ENCODE data around the gene LMO3.
"Not testable (repeated sequence)": the region's sequence is repeated elsewhere in the genome, so short reads cannot be mapped to it uniquely, and the experiment has no call there.

Gene LMO3

DNA sequence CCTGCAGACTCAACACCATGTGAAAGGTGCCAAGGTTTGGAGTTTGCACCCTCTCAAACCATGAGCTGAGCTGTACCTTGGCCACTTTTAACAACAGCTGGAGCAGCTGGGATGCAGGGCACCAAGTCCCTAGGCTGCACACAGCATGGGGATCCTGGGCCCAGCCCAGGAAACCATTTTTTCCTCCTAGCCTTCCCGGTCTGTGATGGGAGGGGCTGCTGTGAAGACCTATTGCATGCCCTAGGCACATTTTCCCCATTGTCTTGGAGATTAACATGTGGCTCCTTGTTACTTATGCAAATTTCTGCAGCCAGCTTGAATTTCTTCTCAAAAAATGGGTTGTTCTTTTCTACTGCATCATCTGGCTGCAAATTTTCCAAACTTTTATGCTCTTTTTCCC is 68.3 kb downstream of the LMO3 start:
- DNase-seq, result not testable (repeated sequence)

- peak; percentile 69 for DNase-seq
Observed at GRCh38 chr12:16531621-16532020, 74.3 kb downstream of the LMO3 start.

- no peak for DNase-seq
Observed at GRCh38 chr12:16530268-16530850, 75.6 kb downstream of the LMO3 start.

DNA sequence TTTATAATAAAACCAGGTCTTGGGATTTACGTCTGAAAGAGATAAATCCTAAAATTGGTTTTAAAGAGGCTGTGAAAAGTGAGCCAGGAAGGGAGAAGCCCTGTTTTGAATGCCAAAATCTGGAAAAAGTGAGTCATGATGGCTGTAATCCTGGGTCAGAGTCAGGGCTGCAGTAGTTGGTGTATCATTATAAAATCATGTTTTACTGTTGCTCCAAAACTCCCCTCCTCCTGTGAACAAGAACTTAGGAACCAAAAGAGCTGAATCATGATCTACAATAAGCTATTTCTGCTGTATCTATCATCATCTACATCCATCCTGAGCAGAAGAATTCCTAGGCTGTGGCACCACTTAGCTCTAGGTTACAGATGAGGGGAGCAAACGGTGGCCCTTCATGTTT is 79.3 kb downstream of the LMO3 start:
- no peak for DNase-seq

DNA sequence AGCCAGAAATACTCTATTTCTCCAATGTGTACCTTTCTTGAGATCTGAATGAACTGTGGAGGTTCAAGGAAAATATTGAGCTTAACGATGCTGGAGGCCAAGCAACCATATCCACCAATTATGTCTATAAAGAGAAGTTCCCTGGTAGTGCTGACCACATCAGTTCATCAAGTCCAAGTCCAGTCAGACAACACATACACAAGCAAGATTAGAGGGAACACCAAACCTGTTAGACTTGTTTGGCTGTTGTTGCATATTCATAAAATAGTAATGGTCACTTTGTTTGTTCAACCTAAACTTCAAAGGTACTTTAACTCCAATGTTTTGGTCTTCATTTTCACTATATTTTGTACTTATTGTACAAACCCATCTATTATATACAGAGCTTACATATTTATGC is 81.6 kb downstream of the LMO3 start:
- DNase-seq, result no peak

- DNase-seq, result no peak
Observed at GRCh38 chr12:16523951-16524331, 82.0 kb downstream of the LMO3 start.

GRCh38 chr12:16523284-16523950 is 82.5 kb downstream of the LMO3 start:
- no peak for DNase-seq

DNA sequence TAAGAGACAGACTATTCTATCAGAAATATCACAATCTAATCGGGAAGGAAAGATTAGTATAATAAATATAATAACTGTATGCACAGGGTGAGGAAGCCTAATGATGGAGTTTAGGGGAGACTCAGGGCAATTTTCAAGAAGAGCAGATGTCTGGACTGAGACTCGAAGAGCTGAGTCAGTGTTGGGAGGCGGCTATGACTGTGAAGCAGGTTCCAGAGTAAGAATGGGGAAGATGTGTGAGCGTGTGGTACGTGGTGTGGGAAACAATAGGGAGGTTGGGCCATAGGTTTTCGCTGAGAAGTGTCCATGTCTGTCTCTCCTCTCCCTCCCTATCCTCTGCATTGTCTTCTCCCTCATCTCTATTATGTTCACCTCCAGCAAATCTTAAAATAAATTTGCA is 85.6 kb downstream of the LMO3 start:
- DNase-seq, result no peak

DNA sequence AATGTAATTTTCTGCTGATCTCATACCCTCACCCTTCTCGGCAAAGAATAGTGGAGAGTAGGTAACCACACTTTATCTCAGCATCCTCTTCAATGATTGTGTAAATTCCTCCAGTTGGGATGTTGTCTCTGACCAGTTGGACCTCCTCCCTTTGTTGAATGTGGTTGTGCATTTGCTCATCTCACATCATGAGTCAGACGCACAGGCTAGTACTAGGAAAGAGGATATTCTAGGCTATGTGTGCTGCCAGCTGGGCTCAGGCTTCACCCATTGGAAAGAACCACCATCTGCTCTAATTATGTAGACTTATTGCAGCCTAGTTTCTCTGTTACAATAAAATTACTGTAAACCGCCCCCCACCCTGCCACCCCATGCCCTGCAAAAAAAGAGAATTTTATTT is 90.3 kb downstream of the LMO3 start:
- DNase-seq, result no peak

DNA sequence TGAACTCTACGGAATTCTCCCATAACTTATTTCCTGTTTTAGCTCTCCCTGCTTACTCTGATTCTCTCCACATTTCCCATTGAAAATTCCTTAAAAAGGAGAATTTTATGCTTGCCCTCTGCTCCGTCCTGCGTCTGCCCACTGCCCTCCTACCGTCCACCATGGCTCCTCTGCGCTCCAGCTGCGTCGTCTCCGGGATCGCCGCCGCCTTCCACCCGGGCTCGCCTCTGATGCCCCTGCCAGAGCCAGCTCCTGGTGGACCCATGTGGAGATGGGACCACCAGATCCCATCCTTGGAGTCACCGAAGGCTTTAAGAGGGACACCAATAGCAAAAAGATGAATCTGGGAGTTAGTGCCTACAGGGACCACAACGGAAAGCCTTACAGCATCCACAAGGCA is 92.7 kb downstream of the LMO3 start:
- no peak for DNase-seq

GRCh38 chr12:16509411-16509810 is 96.6 kb downstream of the LMO3 start:
- no peak for DNase-seq

GRCh38 chr12:16506394-16506793 is 99.6 kb downstream of the LMO3 start:
- no peak for DNase-seq

DNA sequence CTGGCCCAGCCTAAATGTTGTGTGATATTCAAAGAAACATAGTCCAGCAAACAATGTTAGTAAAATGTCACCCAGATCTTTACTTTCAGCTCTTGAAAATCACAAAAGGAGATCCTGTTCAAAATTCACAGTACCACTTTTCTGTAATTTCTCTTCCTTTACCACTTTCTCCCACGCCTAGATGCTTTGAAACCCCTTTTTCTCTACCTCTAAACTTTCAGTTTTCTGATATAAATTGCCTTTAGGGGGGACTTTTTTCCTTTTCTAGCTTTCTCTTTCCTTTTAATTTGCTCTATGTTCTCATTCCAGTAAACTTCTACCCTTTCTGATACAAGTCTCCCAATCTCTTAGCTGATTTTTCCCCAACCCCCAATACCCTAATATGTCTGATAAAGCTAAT is 101.8 kb downstream of the LMO3 start:
- DNase-seq, result no peak

DNA sequence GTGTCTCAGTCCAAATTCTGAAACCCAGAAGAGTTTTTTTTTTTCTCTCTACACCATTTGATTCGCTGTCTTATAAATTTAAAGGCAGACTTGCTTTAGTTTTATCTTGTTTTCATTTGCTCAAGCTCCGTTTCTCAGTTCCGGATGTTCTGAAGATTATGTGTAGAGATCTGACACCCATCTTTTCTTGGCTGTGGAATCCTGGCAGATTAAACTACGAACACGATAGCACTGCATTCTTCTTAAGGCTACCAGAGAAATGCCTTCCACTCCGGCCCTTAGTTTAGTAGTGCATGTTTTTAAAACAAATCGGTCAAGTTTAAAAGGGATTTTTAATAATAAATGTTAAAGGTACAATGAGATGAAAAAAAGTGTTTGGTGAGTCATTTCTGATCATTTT is 106.4 kb downstream of the LMO3 start:
- no peak for DNase-seq

All from NCI-H1436 (cell line).